Measurements from ENCODE around the gene NUAK2.
"Not testable (repeated sequence)": the region's sequence is repeated elsewhere in the genome, so short reads cannot be mapped to it uniquely, and the experiment has no call there.

The NUAK2 gene

DNA sequence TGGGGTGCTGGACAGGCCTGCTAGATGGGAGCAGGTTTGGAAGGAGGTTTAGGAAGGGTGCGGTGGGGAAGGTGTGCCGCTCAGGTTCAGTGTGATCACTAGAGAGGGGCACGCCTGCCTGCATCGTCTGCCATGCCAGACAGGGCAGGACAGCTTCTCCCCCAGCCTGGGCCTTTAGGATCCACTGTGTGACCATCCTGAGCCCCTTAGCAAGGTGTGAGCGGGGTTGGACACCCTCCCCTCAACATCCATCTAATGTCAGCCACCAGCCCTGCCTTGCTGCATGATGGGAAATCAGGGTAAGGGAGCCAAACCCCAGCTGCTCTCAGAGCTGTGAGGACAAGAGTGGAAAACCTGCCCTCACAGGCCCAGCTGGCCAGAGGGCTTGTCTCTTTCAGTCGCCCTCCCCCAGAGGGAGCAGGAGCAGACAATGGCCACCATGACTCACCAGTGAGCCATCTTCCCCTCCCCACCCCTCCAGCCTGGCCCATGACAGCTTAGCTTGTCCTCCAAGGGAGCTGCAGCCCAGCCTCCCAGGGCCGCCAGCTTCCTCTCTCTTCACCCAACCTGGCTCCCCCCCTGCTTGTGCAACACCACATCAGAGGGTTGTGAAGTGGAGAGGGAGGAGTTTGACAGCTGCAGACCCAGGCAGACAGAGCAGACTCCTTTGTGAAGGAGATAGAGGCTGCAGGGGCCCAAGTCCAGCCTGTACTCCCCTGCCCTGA, 37.0 kb downstream of the NUAK2 start:
- H3K27ac ChIP-seq (ENCODE audit: low read length) = no peak overlapping the region
- peaks cover 15% of the 10 kb centered on the region for H3K4me1 ChIP-seq (ENCODE audit: control insufficient read depth, insufficient read depth, low read length)
- no peaks in the 10 kb centered on the region for H3K27me3 ChIP-seq (ENCODE audit: control insufficient read depth in 1 of 2, insufficient read depth in 2 of 2, low read length in 2 of 2)
- H3K9ac ChIP-seq (ENCODE audit: low read length in 2 of 2) = no peak overlapping the region
- no peak overlapping the region for H3K4me3 ChIP-seq (ENCODE audit: low read length in 2 of 2)
- no peaks in the 10 kb centered on the region for H3K36me3 ChIP-seq (ENCODE audit: control insufficient read depth in 2 of 2, insufficient read depth in 2 of 2, low read length in 2 of 2)
- no peaks in the 10 kb centered on the region for H3K9me3 ChIP-seq (ENCODE audit: control insufficient read depth in 2 of 2, low read length in 2 of 2)

DNA sequence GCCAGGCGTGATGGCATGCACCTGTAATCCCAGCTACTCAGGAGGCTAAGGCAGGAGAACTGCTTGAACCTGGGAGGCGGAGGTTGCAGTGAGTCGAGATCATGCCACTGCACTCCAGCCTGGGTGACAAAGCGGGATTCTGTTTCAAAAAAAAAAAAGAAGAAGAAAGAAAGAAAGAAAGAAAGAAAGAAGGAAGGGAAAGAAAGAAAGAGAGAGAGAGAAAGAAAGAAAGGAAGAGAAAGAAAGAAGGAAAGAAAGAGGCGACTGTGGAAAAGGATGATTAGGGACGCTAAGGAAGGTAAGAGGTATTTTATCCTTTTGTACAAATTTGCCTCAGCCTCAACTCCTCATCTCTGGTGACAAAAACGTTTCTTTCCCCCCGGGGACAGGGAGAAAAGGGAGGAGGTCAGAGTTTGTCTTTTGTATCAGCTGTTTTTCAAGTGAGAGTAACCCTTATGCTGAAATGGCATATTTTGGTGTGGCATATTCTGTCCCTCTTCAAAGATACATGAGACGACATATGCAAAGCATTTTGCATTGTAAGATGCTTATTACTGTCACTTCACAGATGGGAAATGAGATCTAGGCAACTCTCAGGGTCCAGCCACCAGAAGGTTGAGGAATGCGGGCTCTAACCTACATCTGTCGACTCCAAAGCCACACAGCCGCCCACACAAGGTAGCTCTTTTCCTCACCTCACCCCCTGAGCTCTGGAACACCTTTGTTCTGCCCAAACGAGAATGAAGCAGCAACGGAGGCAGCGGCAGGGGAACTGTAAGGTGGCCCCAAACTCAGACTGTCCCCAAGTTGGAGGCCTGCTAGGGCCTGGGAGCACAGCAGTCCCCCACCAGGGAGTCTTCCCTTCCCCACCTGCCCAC, 38.0 kb downstream of the NUAK2 start:
- Histone ChIP-seq H3K4me1 (ENCODE audit: control insufficient read depth, insufficient read depth, low read length) (peaks cover 15% of the 10 kb centered on the region), H3K9me3 (ENCODE audit: control insufficient read depth in 2 of 2, low read length in 2 of 2) (no peaks in the 10 kb centered on the region), H3K4me3 (ENCODE audit: low read length in 2 of 2) (no peak overlapping the region), H3K27me3 (ENCODE audit: control insufficient read depth in 1 of 2, insufficient read depth in 2 of 2, low read length in 2 of 2) (no peaks in the 10 kb centered on the region), H3K36me3 (ENCODE audit: control insufficient read depth in 2 of 2, insufficient read depth in 2 of 2, low read length in 2 of 2) (no peaks in the 10 kb centered on the region), H3K9ac (ENCODE audit: low read length in 2 of 2) (no peak overlapping the region), H3K27ac (ENCODE audit: low read length) (no peak overlapping the region)

DNA sequence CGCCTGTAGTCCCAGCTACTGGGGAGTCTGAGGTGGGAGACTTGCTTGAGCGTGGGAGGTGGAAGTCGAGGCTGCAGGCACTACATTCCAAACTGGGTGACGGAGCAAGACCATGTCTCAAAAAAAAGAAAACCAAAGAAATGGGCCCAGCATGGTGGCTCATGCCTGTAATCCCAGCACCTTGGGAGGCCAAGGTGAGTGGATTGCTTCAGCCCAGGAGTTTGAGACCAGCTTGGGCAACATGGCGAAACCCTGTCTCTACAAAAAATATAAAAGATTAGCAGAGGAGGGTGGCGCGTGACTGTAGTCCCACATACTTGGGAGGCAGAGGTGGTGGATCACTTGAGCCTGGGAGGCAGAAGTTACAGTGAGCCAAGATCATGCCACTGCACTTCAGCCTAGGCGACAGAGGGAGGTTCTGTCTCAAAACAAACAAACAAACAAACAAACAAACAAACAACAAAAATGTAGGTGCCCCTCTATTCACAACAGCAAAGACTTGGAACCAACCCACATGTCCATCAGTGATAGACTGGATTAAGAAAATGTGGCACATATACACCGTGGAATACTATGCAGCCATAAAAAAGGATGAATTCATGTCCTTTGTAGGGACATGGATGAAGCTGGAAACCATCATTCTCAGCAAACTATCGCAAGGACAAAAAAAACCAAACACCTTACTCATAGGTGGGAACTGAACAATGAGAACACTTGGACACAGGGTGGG, 40.7 kb downstream of the NUAK2 start:
- H3K9me3 ChIP-seq (ENCODE audit: control insufficient read depth in 2 of 2, low read length in 2 of 2); H3K27ac ChIP-seq (ENCODE audit: low read length); H3K36me3 ChIP-seq (ENCODE audit: control insufficient read depth in 2 of 2, insufficient read depth in 2 of 2, low read length in 2 of 2); H3K4me3 ChIP-seq (ENCODE audit: low read length in 2 of 2); H3K27me3 ChIP-seq (ENCODE audit: control insufficient read depth in 1 of 2, insufficient read depth in 2 of 2, low read length in 2 of 2); H3K9ac ChIP-seq (ENCODE audit: low read length in 2 of 2): not testable (repeated sequence)
- H3K4me1 ChIP-seq (ENCODE audit: control insufficient read depth, insufficient read depth, low read length) = peaks cover 11% of the 10 kb centered on the region

DNA sequence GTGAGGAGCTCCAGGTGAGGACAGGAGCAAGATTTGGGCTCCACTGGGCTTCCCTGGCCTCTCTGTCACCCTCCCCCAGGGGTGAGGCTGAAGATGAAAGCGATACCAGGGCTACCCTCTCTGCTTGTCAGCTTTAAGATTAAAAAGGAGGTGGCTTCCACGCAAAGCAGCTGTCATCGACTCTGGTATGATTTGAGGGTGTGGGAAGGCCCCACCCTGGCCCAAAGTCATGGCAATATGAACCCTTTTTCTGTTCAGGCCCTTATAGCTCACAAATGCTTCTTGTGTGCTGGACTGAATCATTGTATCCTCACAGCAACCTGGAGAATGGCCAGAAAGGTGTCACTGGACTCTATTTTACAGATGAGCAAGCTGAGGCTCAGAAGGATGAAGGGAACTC, 41.6 kb downstream of the NUAK2 start:
- H3K27me3 ChIP-seq (ENCODE audit: control insufficient read depth in 1 of 2, insufficient read depth in 2 of 2, low read length in 2 of 2) = no peaks in the 10 kb centered on the region
- H3K9ac ChIP-seq (ENCODE audit: low read length in 2 of 2) = no peak overlapping the region
- no peak overlapping the region for H3K27ac ChIP-seq (ENCODE audit: low read length)
- no peaks in the 10 kb centered on the region for H3K36me3 ChIP-seq (ENCODE audit: control insufficient read depth in 2 of 2, insufficient read depth in 2 of 2, low read length in 2 of 2)
- H3K4me1 ChIP-seq (ENCODE audit: control insufficient read depth, insufficient read depth, low read length) = peaks cover 10% of the 10 kb centered on the region
- no peaks in the 10 kb centered on the region for H3K9me3 ChIP-seq (ENCODE audit: control insufficient read depth in 2 of 2, low read length in 2 of 2)
- no peak overlapping the region for H3K4me3 ChIP-seq (ENCODE audit: low read length in 2 of 2)

GRCh38 chr1:205276689-205277065, 44.9 kb downstream of the NUAK2 start:
- H3K27ac ChIP-seq (ENCODE audit: low read length) = no peak overlapping the region
- peaks cover 5% of the 10 kb centered on the region for H3K4me1 ChIP-seq (ENCODE audit: control insufficient read depth, insufficient read depth, low read length)
- no peaks in the 10 kb centered on the region for H3K9me3 ChIP-seq (ENCODE audit: control insufficient read depth in 2 of 2, low read length in 2 of 2)
- no peaks in the 10 kb centered on the region for H3K27me3 ChIP-seq (ENCODE audit: control insufficient read depth in 1 of 2, insufficient read depth in 2 of 2, low read length in 2 of 2)
- peaks cover 0 to 3% of the 10 kb centered on the region in 2 donors for H3K36me3 ChIP-seq (ENCODE audit: control insufficient read depth in 2 of 2, insufficient read depth in 2 of 2, low read length in 2 of 2)
- no peak overlapping the region for H3K4me3 ChIP-seq (ENCODE audit: low read length in 2 of 2)
- no peak overlapping the region for H3K9ac ChIP-seq (ENCODE audit: low read length in 2 of 2)

DNA sequence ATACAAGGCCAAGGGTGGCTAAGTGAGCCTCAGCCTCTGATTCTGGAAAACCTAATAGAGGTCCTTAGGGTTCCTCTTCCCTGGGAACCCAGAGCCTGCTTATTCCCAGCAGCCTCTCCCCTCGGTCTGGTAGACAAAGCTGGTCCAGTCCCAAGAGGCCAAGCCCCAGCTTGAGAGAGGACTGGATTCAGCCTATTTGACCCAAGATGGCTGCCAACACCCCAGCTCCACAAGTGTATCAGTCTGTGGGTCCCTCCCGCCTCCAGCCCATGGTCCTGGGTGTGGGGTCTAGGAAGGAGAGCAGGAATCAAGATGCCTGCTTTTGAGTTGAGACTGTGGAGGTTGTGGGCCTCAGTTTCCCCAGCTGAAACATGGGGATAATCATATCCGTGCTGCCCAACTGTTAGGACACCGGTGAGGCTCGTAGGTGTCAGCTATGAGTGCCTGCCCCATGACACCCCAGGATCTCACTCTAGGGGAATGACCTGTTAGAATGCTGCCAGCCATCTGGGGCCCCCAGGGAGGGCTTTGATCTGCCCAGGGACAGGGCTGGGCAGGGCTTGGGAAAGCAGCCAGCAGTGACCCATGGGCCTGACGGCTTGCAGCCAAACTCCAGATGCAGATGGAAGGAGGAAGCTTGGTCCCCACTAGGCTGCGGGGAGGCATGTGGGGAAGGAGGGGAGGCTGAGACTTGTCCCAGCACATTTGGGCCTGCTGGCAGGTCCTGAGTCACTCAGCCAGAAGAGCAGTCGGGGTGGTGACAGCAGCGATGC, 45.4 kb downstream of the NUAK2 start:
- Histone ChIP-seq H3K27me3 (ENCODE audit: control insufficient read depth in 1 of 2, insufficient read depth in 2 of 2, low read length in 2 of 2) (no peaks in the 10 kb centered on the region), H3K4me1 (ENCODE audit: control insufficient read depth, insufficient read depth, low read length) (peaks cover 5% of the 10 kb centered on the region), H3K9me3 (ENCODE audit: control insufficient read depth in 2 of 2, low read length in 2 of 2) (no peaks in the 10 kb centered on the region), H3K9ac (ENCODE audit: low read length in 2 of 2) (no peak overlapping the region), H3K27ac (ENCODE audit: low read length) (no peak overlapping the region), H3K4me3 (ENCODE audit: low read length in 2 of 2) (no peak overlapping the region), H3K36me3 (ENCODE audit: control insufficient read depth in 2 of 2, insufficient read depth in 2 of 2, low read length in 2 of 2) (peaks cover 0 to 5% of the 10 kb centered on the region in 2 donors)

DNA sequence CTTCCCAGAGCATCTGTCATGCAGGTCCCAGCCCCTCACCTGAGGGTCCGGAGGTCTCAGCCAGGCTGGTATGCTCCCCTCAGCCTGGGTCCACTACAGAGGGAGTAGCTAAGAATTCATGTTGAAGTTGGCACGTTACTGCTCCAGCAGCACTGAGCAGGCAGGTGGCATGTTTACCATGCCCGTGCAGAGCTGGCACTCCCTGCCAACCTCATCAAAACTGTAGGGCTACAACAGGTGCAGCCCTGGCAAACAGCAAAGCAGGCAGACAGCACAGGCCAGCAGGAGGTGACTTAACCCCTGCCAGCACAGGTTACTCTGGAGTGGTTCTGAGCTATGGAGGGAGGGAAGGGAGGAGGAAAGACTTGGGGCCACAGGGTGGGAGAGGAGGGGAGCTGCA, 46.4 kb downstream of the NUAK2 start:
- Histone ChIP-seq H3K4me1 (ENCODE audit: control insufficient read depth, insufficient read depth, low read length) (peaks cover 5% of the 10 kb centered on the region), H3K27ac (ENCODE audit: low read length) (no peak overlapping the region), H3K4me3 (ENCODE audit: low read length in 2 of 2) (no peak overlapping the region), H3K9ac (ENCODE audit: low read length in 2 of 2) (no peak overlapping the region), H3K36me3 (ENCODE audit: control insufficient read depth in 2 of 2, insufficient read depth in 2 of 2, low read length in 2 of 2) (peaks cover 0 to 5% of the 10 kb centered on the region in 2 donors), H3K9me3 (ENCODE audit: control insufficient read depth in 2 of 2, low read length in 2 of 2) (no peaks in the 10 kb centered on the region), H3K27me3 (ENCODE audit: control insufficient read depth in 1 of 2, insufficient read depth in 2 of 2, low read length in 2 of 2) (no peaks in the 10 kb centered on the region)

DNA sequence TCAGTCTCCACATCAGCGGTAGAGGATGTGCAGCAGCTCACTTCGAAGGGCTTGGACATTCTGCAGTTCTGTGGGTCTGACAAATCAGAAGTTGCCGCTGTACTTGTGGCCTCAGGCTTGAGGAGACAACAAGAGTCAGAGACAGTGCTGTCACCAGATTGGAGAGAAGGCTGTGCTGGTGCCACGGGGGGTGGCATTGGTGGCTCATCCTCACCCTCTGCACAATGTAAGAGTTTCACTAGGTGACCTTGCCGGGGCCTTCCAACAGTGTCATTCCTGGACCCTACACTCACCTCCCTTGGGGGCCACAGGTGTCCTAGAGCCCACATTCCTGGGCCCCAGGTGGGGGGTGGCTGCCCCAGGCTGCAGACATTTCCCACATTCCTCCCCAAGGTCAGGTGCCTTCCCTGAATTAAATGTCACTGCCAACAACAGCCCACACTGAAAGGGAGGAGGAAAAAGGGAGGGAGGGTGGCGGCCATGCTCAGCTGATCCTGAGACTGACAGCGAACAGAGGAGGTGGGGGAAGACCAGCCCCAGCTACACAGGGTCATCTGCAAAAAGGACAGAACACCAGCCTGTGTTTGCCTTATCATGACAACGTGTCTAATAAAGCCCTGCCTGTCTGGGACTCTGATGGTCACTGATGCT, 47.4 kb downstream of the NUAK2 start:
- Histone ChIP-seq H3K27me3 (ENCODE audit: control insufficient read depth in 1 of 2, insufficient read depth in 2 of 2, low read length in 2 of 2) (no peaks in the 10 kb centered on the region), H3K4me3 (ENCODE audit: low read length in 2 of 2) (no peak overlapping the region), H3K9ac (ENCODE audit: low read length in 2 of 2) (no peak overlapping the region), H3K4me1 (ENCODE audit: control insufficient read depth, insufficient read depth, low read length) (peaks cover 5% of the 10 kb centered on the region), H3K9me3 (ENCODE audit: control insufficient read depth in 2 of 2, low read length in 2 of 2) (no peaks in the 10 kb centered on the region), H3K36me3 (ENCODE audit: control insufficient read depth in 2 of 2, insufficient read depth in 2 of 2, low read length in 2 of 2) (peaks cover 0 to 5% of the 10 kb centered on the region in 2 donors), H3K27ac (ENCODE audit: low read length) (no peak overlapping the region)

- no peaks in the 10 kb centered on the region for H3K9me3 ChIP-seq (ENCODE audit: control insufficient read depth in 2 of 2, low read length in 2 of 2)
- H3K9ac ChIP-seq (ENCODE audit: low read length in 2 of 2) = no peak overlapping the region
- no peaks in the 10 kb centered on the region for H3K27me3 ChIP-seq (ENCODE audit: control insufficient read depth in 1 of 2, insufficient read depth in 2 of 2, low read length in 2 of 2)
- H3K4me1 ChIP-seq (ENCODE audit: control insufficient read depth, insufficient read depth, low read length) = peaks cover 5% of the 10 kb centered on the region
- peaks cover 0 to 5% of the 10 kb centered on the region in 2 donors for H3K36me3 ChIP-seq (ENCODE audit: control insufficient read depth in 2 of 2, insufficient read depth in 2 of 2, low read length in 2 of 2)
- H3K27ac ChIP-seq (ENCODE audit: low read length) = no peak overlapping the region
- no peak overlapping the region for H3K4me3 ChIP-seq (ENCODE audit: low read length in 2 of 2)
These were observed 48.0 kb downstream of the NUAK2 start for GRCh38 chr1:205273551-205273982.

GRCh38 chr1:205272536-205272935, 49.0 kb downstream of the NUAK2 start:
- Histone ChIP-seq H3K9ac (ENCODE audit: low read length in 2 of 2) (no peak overlapping the region), H3K4me1 (ENCODE audit: control insufficient read depth, insufficient read depth, low read length) (peaks cover 5% of the 10 kb centered on the region), H3K27me3 (ENCODE audit: control insufficient read depth in 1 of 2, insufficient read depth in 2 of 2, low read length in 2 of 2) (no peaks in the 10 kb centered on the region), H3K9me3 (ENCODE audit: control insufficient read depth in 2 of 2, low read length in 2 of 2) (no peaks in the 10 kb centered on the region), H3K36me3 (ENCODE audit: control insufficient read depth in 2 of 2, insufficient read depth in 2 of 2, low read length in 2 of 2) (peaks cover 0 to 5% of the 10 kb centered on the region in 2 donors), H3K27ac (ENCODE audit: low read length) (no peak overlapping the region), H3K4me3 (ENCODE audit: low read length in 2 of 2) (no peak overlapping the region)
